K562 (cell line): ENCODE data around the gene ENPP7. TPM values are rescaled to one million over a fixed set of nuclear protein-coding genes. Genes with fewer than 3 reads are reported as not detected.

ENCODE experiments used
- ATAC-seq: fragments of 200-7000 bp; cut with Tn5 transposase; 3 replicates; pipeline ENCODE4 v1.9.1; 2020; ENCODE audit warnings: moderate library complexity
- BruUV-seq: library from RNA; stranded (reverse); fragments of 400-500 nt; replicated peaks from 2 replicates; lab custom pipeline; 2021; lab: Mats Ljungman, UMichigan
- CTCF ChIA-PET: fragments of 300-600 bp; formaldehyde crosslinking; extraction: SDS; loops from one replicate; lab custom pipeline; 2021; ENCODE audit warnings: low intra/inter-chr PET ratio; lab: Yijun Ruan, JAX
- POLR2A ChIA-PET: fragments of 300-600, 350-650 bp; sonication (Branson Sonifier 250); formaldehyde crosslinking; extraction: SDS; loops from one replicate; lab custom pipeline; 2021; ENCODE audit warnings: antibody characterized with exemption, inconsistent platforms; lab: Yijun Ruan, JAX
- DNase-seq, 4 experiments: peaks; one replicate each; pipeline versions ENCODE4 v3.0.0 to v3.0.0-alpha.2; 2011 to 2018; ENCODE audit warnings: low spot score in 3 of 4, mixed read lengths in 3 of 4; ENCODE audit errors: extremely low read depth in 1 of 4
- FAIRE-seq: peaks from 2 replicates; lab custom pipeline; 2011; peaks lifted over from hg19 to GRCh38; lab: Jason Lieb, UNC
- H2AFZ ChIP-seq: 2 replicates; pipeline ENCODE4 v1.6.0; 2011; ENCODE audit warnings: low read depth, low read length, control low read depth, inconsistent platforms
- H3K27ac ChIP-seq: fragments of 200-600 bp; 3 replicates; pipeline ENCODE4 v1.8.0; 2011; ENCODE audit warnings: low read depth, mild to moderate bottlenecking, control low read depth, inconsistent platforms, low read length, moderate library complexity, mixed read lengths; ENCODE audit errors: extremely low read depth
- H3K27me3 ChIP-seq, 2 experiments: fragments of 300-600 bp in 1 of 2; 2 replicates in 1 of 2; 3 replicates in 1 of 2; pipeline versions ENCODE4 v1.6.0 to v1.8.0; 2011; ENCODE audit warnings: inconsistent platforms in 2 of 2, low read length in 2 of 2, mild to moderate bottlenecking in 1 of 2, mixed read lengths in 1 of 2, moderate library complexity in 1 of 2; ENCODE audit not compliant: control insufficient read depth in 2 of 2, insufficient read depth in 2 of 2
- H3K36me3 ChIP-seq: fragments of 300-600 bp; 3 replicates; pipeline ENCODE4 v1.8.0; 2011; ENCODE audit warnings: mild to moderate bottlenecking, low read length, inconsistent platforms; ENCODE audit not compliant: control insufficient read depth, insufficient read depth
- H3K4me1 ChIP-seq, 2 experiments: fragments of 200-600 bp in 1 of 2; replicated peaks in 1 of 2; 2 replicates in 1 of 2; 3 replicates in 1 of 2; pipeline versions ENCODE4 v1.5.1 to v1.8.0; 2011; ENCODE audit warnings: inconsistent platforms in 2 of 2, low read length in 2 of 2, mild to moderate bottlenecking in 1 of 2, mixed read lengths in 1 of 2, moderate library complexity in 1 of 2; ENCODE audit not compliant: control insufficient read depth in 2 of 2, insufficient read depth in 2 of 2
- H3K4me2 ChIP-seq: 2 replicates; pipeline ENCODE4 v1.6.1; 2011; ENCODE audit warnings: low read length, control low read depth, inconsistent platforms, mixed read lengths; ENCODE audit not compliant: insufficient read depth
- H3K4me3 ChIP-seq: fragments of 200-600 bp; sonication (generic), shearing (Covaris generic); 2 replicates; pipeline ENCODE4 v1.5.1; 2016; ENCODE audit warnings: control low read depth, inconsistent platforms
- H3K79me2 ChIP-seq: fragments of 200-600 bp; 3 replicates; pipeline ENCODE4 v1.8.0; 2011; ENCODE audit warnings: low read length, inconsistent platforms; ENCODE audit not compliant: control insufficient read depth, insufficient read depth
- H3K9ac ChIP-seq, 2 experiments: 2 replicates each; pipeline versions ENCODE4 v1.6.0 to v1.6.1; 2011; ENCODE audit warnings: low read depth in 2 of 2, low read length in 2 of 2, control low read depth in 1 of 2, inconsistent platforms in 1 of 2, mild to moderate bottlenecking in 1 of 2, mixed read lengths in 1 of 2; ENCODE audit not compliant: insufficient read depth in 1 of 2
- H3K9me1 ChIP-seq: one replicate; pipeline ENCODE4 v1.6.0; 2011; ENCODE audit warnings: inconsistent platforms, mild to moderate bottlenecking, low read length, moderate library complexity; ENCODE audit not compliant: control insufficient read depth, insufficient read depth
- H3K9me3 ChIP-seq: replicated peaks from 2 replicates; pipeline ENCODE4 v1.5.1; 2011; ENCODE audit warnings: low read depth, low read length, inconsistent platforms; ENCODE audit not compliant: control insufficient read depth, insufficient read depth
- H4K20me1 ChIP-seq: replicated peaks from 2 replicates; pipeline ENCODE4 v1.6.1; 2011; ENCODE audit warnings: low read length, inconsistent platforms, mixed read lengths; ENCODE audit not compliant: control insufficient read depth, insufficient read depth
- IRF1 ChIP-seq: sonication (generic); formaldehyde crosslinking; IDR thresholded peaks from 2 replicates; pipeline ENCODE4 v1.8.0; 2022; ENCODE audit warnings: missing genetic modification reagents, mild to moderate bottlenecking, borderline replicate concordance
- REST ChIP-seq, 2 experiments: fragments of 450-650 bp; formaldehyde crosslinking in 1 of 2; IDR thresholded peaks; 2 replicates each; pipeline versions ENCODE4 v1.4.0 to v1.6.1; 2014 to 2020; ENCODE audit warnings: mild to moderate bottlenecking in 2 of 2, borderline replicate concordance in 1 of 2, low read depth in 1 of 2
- SMC3 ChIP-seq: conservative IDR thresholded peaks from 2 replicates; pipeline ENCODE4 v1.6.1; 2011; ENCODE audit warnings: low read depth, low read length, improper control_type of control experiment; ENCODE audit not compliant: insufficient read depth
- ZFP36 ChIP-seq: fragments of 150-350 bp; IDR thresholded peaks from 2 replicates; pipeline ENCODE4 v1.6.1; 2018; ENCODE audit warnings: low read length, low read depth; ENCODE audit not compliant: partially characterized antibody
- ZNF449 ChIP-seq: fragments of 250-450 bp; sonication (Bioruptor Pico); IDR thresholded peaks from 2 replicates; pipeline ENCODE4 v1.8.0; 2022; ENCODE audit warnings: moderate library complexity, mild to moderate bottlenecking, inconsistent platforms
- WGBS: fragments of 100-300 bp; shearing (Covaris generic); methylation state at CpG from one replicate; pipeline ENCODE4 v1.1.6; 2016; ENCODE audit warnings: low coverage, mixed read lengths; ENCODE audit not compliant: insufficient coverage; ENCODE audit errors: missing lambda C conversion rate; 5-methylcytosine and 5-hydroxymethylcytosine counted together
- in situ Hi-C: fragments of 300-500 bp; cut with MboI; formaldehyde crosslinking; loops from 4 replicates; pipeline ENCODE4 v1.15.0; 2018; ENCODE audit warnings: inconsistent platforms, mixed read lengths
- intact Hi-C: fragments of 100-400 bp; cut with micrococcal nuclease; formaldehyde crosslinking; loops from 2 replicates; pipeline ENCODE4 v1.14.2; 2022
- polyA plus RNA-seq, 8 experiments: library from polyadenylated mRNA; depleted of rRNA in 4 of 8; stranded (reverse) in 5 of 8; unstranded in 3 of 8; fragments of >200 nt; fragmentation: Nextera tagmentation in 2 of 8; fragmentation: Illumina TruSeq in 1 of 8; extraction: Ambion mirVana in 2 of 8; extraction: Trizol in 1 of 8; gene quantifications; 2 replicates each; pipeline versions ENCODE4 v1.2.1 to v1.2.3, GENCODE V29; 2011 to 2014; ENCODE audit warnings: inconsistent platforms in 1 of 8, missing spikeins in 1 of 8
- total RNA-seq, 7 experiments: library from RNA; depleted of rRNA in 6 of 7; stranded (reverse); fragments of >200 nt in 6 of 7; fragmentation: Illumina TruSeq in 2 of 7; extraction: Trizol in 2 of 7; gene quantifications; 2 replicates each; pipeline versions ENCODE4 v1.2.1 to v1.2.3, GENCODE V29; 2011 to 2021; ENCODE audit warnings: low replicate concordance in 1 of 7

The ENPP7 gene
- total and polyA plus RNA-seq, 9 of the 15 experiments (the other 6 are each of a cell fraction or from before 2014, with no cell fraction given) = not detected

DNA sequence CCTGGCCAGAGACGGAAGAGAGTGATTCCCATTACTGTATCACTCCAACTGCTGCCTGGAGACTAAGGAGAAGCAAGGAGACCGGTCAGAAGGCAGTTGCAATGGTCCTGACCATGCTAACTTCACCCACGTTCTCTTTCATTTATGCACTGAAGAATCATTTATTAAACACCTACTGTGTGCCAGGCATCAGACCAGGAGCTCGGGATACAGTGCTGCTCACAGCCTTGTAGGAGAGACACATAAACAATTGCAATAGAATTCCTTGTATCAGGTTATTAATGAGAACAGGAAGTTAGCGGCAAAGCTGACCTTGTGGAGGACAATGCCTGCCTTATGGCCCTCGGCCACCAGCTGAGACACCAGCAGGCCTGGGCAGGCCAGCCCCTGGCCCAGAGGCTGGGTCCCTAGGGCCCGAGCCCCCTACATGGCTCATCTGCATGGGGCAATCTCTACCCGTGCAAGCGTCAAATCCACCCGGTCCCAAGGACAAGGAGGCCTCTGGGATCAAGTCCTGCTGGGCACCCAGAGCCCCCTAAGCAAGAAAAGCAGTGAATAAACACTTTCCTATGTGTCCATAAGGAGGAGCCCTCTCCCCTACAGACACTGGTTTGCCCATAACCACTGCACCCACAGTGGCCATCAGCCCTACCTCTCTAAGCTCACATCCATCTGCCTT, 8.6 kb upstream of the ENPP7 start:
- CTCF ChIA-PET = no interaction called here
- ATAC-seq = peak; percentile 88
- WGBS = 5% methylated on average over 10 of the region's 10 CpGs
- no peak overlapping the region for H2AFZ ChIP-seq
- intact Hi-C loops = no loop called here
- H3K9me1 ChIP-seq = no peaks in the 10 kb centered on the region
- peaks cover 3% of the 10 kb centered on the region in 2 experiments; a peak in 3 of 5 replicates for H3K4me1 ChIP-seq
- H3K27me3 ChIP-seq = peaks cover 13 to 35% of the 10 kb centered on the region in 2 experiments; a peak in 3 of 5 replicates
- no TSS peak for BruUV-seq
- no peak overlapping the region for H3K9ac ChIP-seq
- no peak overlapping the region for H3K4me3 ChIP-seq
- H4K20me1 ChIP-seq = no peaks in the 10 kb centered on the region
- no peak for FAIRE-seq
- POLR2A ChIA-PET = interaction anchor here (0.5 to 0.6 kb wide), 2 partner anchors 19 to 274 kb away, joined by 3 to 5 read pairs; no protein-coding TSS in a partner anchor
- H3K4me2 ChIP-seq = no peak overlapping the region
- H3K9me3 ChIP-seq = no peaks in the 10 kb centered on the region
- H3K36me3 ChIP-seq = no peaks in the 10 kb centered on the region
- peak; percentile 36 to 52 (median 47) for DNase-seq
- in situ Hi-C loops = no loop called here
- H3K79me2 ChIP-seq = no peaks in the 10 kb centered on the region
- no peak overlapping the region for H3K27ac ChIP-seq
- 0 out of 2 replicates have a peak, but pooled peaks have one; percentile 38 for TF ChIP-seq SMC3
- TF ChIP-seq IRF1 = no peak
- no peak for TF ChIP-seq ZFP36
- TF ChIP-seq REST (IDR thresholded peaks at IDR 0.05; ENCODE audit: borderline replicate concordance) = peak; percentile 17; the same call in 1 of the 2 replicates
- TF ChIP-seq REST (CRISPR knock-in tag; IDR thresholded peaks at IDR 0.05; ENCODE audit: low read depth) = no peak
- no peak for TF ChIP-seq ZNF449 (CRISPR knock-in tag)
